WTC11 (cell line): ENCODE measurements around the gene NPR3. TPM values are rescaled to one million over a fixed set of nuclear protein-coding genes. Genes with fewer than 3 reads are reported as not detected.

ENCODE experiments used
- ATAC-seq: fragments of 200-7000 bp; cut with Tn5 transposase; 2 replicates; pipeline ENCODE4 v1.10.0; 2021; ENCODE audit warnings: mild to moderate bottlenecking, moderate library complexity
- CTCF ChIA-PET: fragments of 300-600 bp; sonication (Branson Sonifier 250); formaldehyde crosslinking; loops from one replicate; lab custom pipeline; 2021; ENCODE audit warnings: antibody characterized with exemption; lab: Charles Lee
- POLR2A ChIA-PET: fragments of 350-600 bp; sonication (Branson Sonifier 250); formaldehyde crosslinking; loops from one replicate; lab custom pipeline; 2021; ENCODE audit warnings: antibody characterized with exemption; lab: Charles Lee
- DNase-seq: peaks from one replicate; pipeline ENCODE4 v3.0.0; 2021; ENCODE audit warnings: low spot score
- H3K27ac Mint-ChIP-seq: 2 replicates; pipeline ENCODE4 v1.8.0; 2021; ENCODE audit warnings: mixed read lengths
- H3K27me3 Mint-ChIP-seq: 2 replicates; pipeline ENCODE4 v1.8.0; 2021; ENCODE audit warnings: low read depth, mild to moderate bottlenecking, moderate library complexity, mixed read lengths
- H3K36me3 Mint-ChIP-seq: 2 replicates; pipeline ENCODE4 v1.8.0; 2021; ENCODE audit warnings: mixed read lengths
- H3K4me1 Mint-ChIP-seq: 2 replicates; pipeline ENCODE4 v1.8.0; 2022; ENCODE audit warnings: mixed read lengths
- H3K4me3 Mint-ChIP-seq: 2 replicates; pipeline ENCODE4 v1.8.0; 2021; ENCODE audit warnings: mild to moderate bottlenecking, moderate library complexity, mixed read lengths
- H3K9me3 Mint-ChIP-seq: 2 replicates; pipeline ENCODE4 v1.8.0; 2021; ENCODE audit warnings: mixed read lengths
- CREM ChIP-seq: sonication (generic); formaldehyde crosslinking; IDR thresholded peaks from 2 replicates; pipeline ENCODE4 v1.8.1; 2022; ENCODE audit warnings: mild to moderate bottlenecking, missing genetic modification reagents, moderate library complexity
- GTF2I ChIP-seq: fragments of 250-450 bp; sonication (Bioruptor Pico); conservative IDR thresholded peaks from 2 replicates; pipeline ENCODE4 v1.4.0; 2021; ENCODE audit warnings: mild to moderate bottlenecking
- IRF2 ChIP-seq: sonication (generic); formaldehyde crosslinking; IDR thresholded peaks from 2 replicates; pipeline ENCODE4 v1.8.0; 2022; ENCODE audit warnings: low read depth, missing genetic modification reagents, borderline replicate concordance
- MXD4 ChIP-seq: fragments of 250-450 bp; sonication (Bioruptor Pico); IDR thresholded peaks from 2 replicates; pipeline ENCODE4 v1.8.0; 2021; ENCODE audit warnings: mild to moderate bottlenecking, moderate library complexity, borderline replicate concordance
- NFE2L1 ChIP-seq: sonication (generic); formaldehyde crosslinking; IDR thresholded peaks from 2 replicates; pipeline ENCODE4 v1.8.1; 2023; ENCODE audit warnings: missing genetic modification reagents
- RELA ChIP-seq: sonication (generic); formaldehyde crosslinking; IDR thresholded peaks from 2 replicates; pipeline ENCODE4 v1.8.1; 2022; ENCODE audit warnings: missing genetic modification reagents, mild to moderate bottlenecking, borderline replicate concordance
- SMAD4 ChIP-seq: sonication (generic); formaldehyde crosslinking; IDR thresholded peaks from 2 replicates; pipeline ENCODE4 v1.8.0; 2022; ENCODE audit warnings: mild to moderate bottlenecking, missing genetic modification reagents
- ZNF232 ChIP-seq: sonication (generic); formaldehyde crosslinking; IDR thresholded peaks from 2 replicates; pipeline ENCODE4 v1.8.0; 2022; ENCODE audit warnings: mild to moderate bottlenecking, missing genetic modification reagents
- ZNF317 ChIP-seq: sonication (generic); formaldehyde crosslinking; IDR thresholded peaks from 2 replicates; pipeline ENCODE4 v1.8.1; 2023; ENCODE audit warnings: low read depth, mild to moderate bottlenecking, moderate library complexity, missing genetic modification reagents, borderline replicate concordance
- total RNA-seq: library from RNA; stranded (reverse); gene quantifications from 3 replicates; pipeline ENCODE4 v1.2.3, GENCODE V29; 2021
- TF ChIP-seq, protein P1 (sequence below): sonication (generic); formaldehyde crosslinking; IDR thresholded peaks from 2 replicates; pipeline ENCODE4 v1.8.1; 2023; ENCODE audit warnings: mild to moderate bottlenecking, missing genetic modification reagents
- TF ChIP-seq, protein P2 (sequence below): sonication (generic); formaldehyde crosslinking; conservative IDR thresholded peaks from 2 replicates; pipeline ENCODE4 v1.8.1; 2023; ENCODE audit warnings: mild to moderate bottlenecking, low read depth, missing genetic modification reagents, moderate library complexity
- TF ChIP-seq, protein P3 (sequence below): sonication (generic); formaldehyde crosslinking; IDR thresholded peaks from 2 replicates; pipeline ENCODE4 v1.8.1; 2022; ENCODE audit warnings: low read depth, missing genetic modification reagents, borderline replicate concordance
- TF ChIP-seq, protein P4 (sequence below): sonication (generic); formaldehyde crosslinking; IDR thresholded peaks from 2 replicates; pipeline ENCODE4 v1.8.0; 2022; ENCODE audit warnings: missing genetic modification reagents
- TF ChIP-seq, protein P5 (sequence below): fragments of 250-450 bp; sonication (Bioruptor Pico); IDR thresholded peaks from 2 replicates; pipeline ENCODE4 v2.1.2; 2022; ENCODE audit warnings: mild to moderate bottlenecking, moderate library complexity
- TF ChIP-seq, protein P6 (sequence below): fragments of 250-450 bp; sonication (Bioruptor Pico); IDR thresholded peaks from 2 replicates; pipeline ENCODE4 v1.9.0; 2021; ENCODE audit warnings: moderate library complexity, mild to moderate bottlenecking, inconsistent platforms, borderline replicate concordance
- TF ChIP-seq, protein P7 (sequence below): fragments of 250-450 bp; sonication (Bioruptor Pico); IDR thresholded peaks from 2 replicates; pipeline ENCODE4 v1.8.0; 2021; ENCODE audit warnings: mild to moderate bottlenecking

Gene NPR3
- total RNA-seq, 1 experiment from 2014 or later, result 0.09 TPM

DNA sequence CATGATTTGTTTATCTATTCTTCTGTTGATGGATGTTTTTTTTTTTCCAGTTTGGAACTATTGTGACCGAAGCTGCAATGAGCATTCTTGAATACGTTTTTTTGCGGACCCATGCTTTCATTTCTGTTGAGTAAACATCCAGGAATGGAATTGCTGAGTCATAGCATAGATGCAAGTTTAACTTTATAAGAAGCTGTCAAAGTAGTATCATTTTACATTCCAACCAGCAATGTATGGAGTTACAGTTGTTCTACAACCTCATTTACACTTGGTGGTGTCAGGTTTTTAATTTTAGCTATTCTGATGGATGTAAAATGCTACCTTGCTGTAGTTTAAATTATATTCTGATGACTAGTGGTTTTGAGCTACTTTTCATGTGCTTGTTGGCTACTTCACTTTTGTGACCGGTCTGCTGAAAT, 49.0 kb downstream of the NPR3 start:
- ATAC-seq, result no peak
- no peak for TF ChIP-seq IRF2 (CRISPR knock-in tag)
- no peak for TF ChIP-seq ZNF317 (CRISPR knock-in tag)
- no peak for TF ChIP-seq CREM (CRISPR knock-in tag)
- TF ChIP-seq, protein P1, sequence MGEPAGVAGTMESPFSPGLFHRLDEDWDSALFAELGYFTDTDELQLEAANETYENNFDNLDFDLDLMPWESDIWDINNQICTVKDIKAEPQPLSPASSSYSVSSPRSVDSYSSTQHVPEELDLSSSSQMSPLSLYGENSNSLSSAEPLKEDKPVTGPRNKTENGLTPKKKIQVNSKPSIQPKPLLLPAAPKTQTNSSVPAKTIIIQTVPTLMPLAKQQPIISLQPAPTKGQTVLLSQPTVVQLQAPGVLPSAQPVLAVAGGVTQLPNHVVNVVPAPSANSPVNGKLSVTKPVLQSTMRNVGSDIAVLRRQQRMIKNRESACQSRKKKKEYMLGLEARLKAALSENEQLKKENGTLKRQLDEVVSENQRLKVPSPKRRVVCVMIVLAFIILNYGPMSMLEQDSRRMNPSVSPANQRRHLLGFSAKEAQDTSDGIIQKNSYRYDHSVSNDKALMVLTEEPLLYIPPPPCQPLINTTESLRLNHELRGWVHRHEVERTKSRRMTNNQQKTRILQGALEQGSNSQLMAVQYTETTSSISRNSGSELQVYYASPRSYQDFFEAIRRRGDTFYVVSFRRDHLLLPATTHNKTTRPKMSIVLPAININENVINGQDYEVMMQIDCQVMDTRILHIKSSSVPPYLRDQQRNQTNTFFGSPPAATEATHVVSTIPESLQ (CRISPR knock-in tag), result no peak
- TF ChIP-seq NFE2L1 (CRISPR knock-in tag), result no peak
- TF ChIP-seq, protein P2, sequence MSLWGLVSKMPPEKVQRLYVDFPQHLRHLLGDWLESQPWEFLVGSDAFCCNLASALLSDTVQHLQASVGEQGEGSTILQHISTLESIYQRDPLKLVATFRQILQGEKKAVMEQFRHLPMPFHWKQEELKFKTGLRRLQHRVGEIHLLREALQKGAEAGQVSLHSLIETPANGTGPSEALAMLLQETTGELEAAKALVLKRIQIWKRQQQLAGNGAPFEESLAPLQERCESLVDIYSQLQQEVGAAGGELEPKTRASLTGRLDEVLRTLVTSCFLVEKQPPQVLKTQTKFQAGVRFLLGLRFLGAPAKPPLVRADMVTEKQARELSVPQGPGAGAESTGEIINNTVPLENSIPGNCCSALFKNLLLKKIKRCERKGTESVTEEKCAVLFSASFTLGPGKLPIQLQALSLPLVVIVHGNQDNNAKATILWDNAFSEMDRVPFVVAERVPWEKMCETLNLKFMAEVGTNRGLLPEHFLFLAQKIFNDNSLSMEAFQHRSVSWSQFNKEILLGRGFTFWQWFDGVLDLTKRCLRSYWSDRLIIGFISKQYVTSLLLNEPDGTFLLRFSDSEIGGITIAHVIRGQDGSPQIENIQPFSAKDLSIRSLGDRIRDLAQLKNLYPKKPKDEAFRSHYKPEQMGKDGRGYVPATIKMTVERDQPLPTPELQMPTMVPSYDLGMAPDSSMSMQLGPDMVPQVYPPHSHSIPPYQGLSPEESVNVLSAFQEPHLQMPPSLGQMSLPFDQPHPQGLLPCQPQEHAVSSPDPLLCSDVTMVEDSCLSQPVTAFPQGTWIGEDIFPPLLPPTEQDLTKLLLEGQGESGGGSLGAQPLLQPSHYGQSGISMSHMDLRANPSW (CRISPR knock-in tag), result no peak
- H3K4me1 Mint-ChIP-seq, result peaks cover 4% of the 10 kb centered on the region
- DNase-seq, result no peak
- CTCF ChIA-PET, result no interaction called here
- H3K27ac Mint-ChIP-seq, result no peak overlapping the region
- H3K27me3 Mint-ChIP-seq, result peaks cover 3% of the 10 kb centered on the region; the same call in 1 of the 2 replicates
- no peak overlapping the region for H3K4me3 Mint-ChIP-seq
- POLR2A ChIA-PET, result no interaction called here
- peaks cover 34% of the 10 kb centered on the region for H3K9me3 Mint-ChIP-seq
- H3K36me3 Mint-ChIP-seq, result 0 out of 2 replicates have a peak, but pooled peaks cover 3% of the 10 kb centered on the region

DNA sequence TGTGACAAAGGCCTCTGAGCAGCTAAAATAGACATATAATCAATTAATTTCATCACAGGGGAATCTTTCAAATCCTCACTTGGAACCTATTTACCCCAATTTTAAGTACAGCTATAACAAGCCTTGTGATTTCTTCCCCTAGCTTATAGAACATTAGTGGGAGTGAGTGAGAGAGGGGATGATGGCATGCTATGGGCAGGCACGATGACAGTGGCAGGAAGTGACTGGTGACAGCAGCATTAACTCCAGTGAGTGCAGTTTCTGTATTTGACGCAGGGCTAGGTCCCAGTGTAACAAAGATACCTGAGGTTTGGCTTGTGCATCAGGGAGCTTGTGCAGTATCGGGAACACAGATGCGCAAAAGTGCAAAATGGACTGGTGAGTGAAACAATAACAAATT, 54.1 kb downstream of the NPR3 start:
- peaks cover 3% of the 10 kb centered on the region; the same call in 1 of the 2 replicates for H3K27me3 Mint-ChIP-seq
- ATAC-seq (no peak), DNase-seq (no peak)
- H3K9me3 Mint-ChIP-seq, result peaks cover 20% of the 10 kb centered on the region
- H3K27ac Mint-ChIP-seq, result no peak overlapping the region
- no peak overlapping the region for H3K4me3 Mint-ChIP-seq
- ChIA-PET POLR2A (no interaction called here), CTCF (no interaction called here)
- no peak for TF ChIP-seq SMAD4 (CRISPR knock-in tag)
- no peak for TF ChIP-seq IRF2 (CRISPR knock-in tag)
- TF ChIP-seq ZNF232 (CRISPR knock-in tag), result no peak
- no peak for TF ChIP-seq RELA (CRISPR knock-in tag)
- no peak for TF ChIP-seq MXD4
- TF ChIP-seq, protein P3, sequence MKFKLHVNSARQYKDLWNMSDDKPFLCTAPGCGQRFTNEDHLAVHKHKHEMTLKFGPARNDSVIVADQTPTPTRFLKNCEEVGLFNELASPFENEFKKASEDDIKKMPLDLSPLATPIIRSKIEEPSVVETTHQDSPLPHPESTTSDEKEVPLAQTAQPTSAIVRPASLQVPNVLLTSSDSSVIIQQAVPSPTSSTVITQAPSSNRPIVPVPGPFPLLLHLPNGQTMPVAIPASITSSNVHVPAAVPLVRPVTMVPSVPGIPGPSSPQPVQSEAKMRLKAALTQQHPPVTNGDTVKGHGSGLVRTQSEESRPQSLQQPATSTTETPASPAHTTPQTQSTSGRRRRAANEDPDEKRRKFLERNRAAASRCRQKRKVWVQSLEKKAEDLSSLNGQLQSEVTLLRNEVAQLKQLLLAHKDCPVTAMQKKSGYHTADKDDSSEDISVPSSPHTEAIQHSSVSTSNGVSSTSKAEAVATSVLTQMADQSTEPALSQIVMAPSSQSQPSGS, result no peak
- TF ChIP-seq, protein P4, sequence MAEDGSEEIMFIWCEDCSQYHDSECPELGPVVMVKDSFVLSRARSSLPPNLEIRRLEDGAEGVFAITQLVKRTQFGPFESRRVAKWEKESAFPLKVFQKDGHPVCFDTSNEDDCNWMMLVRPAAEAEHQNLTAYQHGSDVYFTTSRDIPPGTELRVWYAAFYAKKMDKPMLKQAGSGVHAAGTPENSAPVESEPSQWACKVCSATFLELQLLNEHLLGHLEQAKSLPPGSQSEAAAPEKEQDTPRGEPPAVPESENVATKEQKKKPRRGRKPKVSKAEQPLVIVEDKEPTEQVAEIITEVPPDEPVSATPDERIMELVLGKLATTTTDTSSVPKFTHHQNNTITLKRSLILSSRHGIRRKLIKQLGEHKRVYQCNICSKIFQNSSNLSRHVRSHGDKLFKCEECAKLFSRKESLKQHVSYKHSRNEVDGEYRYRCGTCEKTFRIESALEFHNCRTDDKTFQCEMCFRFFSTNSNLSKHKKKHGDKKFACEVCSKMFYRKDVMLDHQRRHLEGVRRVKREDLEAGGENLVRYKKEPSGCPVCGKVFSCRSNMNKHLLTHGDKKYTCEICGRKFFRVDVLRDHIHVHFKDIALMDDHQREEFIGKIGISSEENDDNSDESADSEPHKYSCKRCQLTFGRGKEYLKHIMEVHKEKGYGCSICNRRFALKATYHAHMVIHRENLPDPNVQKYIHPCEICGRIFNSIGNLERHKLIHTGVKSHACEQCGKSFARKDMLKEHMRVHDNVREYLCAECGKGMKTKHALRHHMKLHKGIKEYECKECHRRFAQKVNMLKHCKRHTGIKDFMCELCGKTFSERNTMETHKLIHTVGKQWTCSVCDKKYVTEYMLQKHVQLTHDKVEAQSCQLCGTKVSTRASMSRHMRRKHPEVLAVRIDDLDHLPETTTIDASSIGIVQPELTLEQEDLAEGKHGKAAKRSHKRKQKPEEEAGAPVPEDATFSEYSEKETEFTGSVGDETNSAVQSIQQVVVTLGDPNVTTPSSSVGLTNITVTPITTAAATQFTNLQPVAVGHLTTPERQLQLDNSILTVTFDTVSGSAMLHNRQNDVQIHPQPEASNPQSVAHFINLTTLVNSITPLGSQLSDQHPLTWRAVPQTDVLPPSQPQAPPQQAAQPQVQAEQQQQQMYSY (CRISPR knock-in tag), result no peak
- TF ChIP-seq, protein P5, sequence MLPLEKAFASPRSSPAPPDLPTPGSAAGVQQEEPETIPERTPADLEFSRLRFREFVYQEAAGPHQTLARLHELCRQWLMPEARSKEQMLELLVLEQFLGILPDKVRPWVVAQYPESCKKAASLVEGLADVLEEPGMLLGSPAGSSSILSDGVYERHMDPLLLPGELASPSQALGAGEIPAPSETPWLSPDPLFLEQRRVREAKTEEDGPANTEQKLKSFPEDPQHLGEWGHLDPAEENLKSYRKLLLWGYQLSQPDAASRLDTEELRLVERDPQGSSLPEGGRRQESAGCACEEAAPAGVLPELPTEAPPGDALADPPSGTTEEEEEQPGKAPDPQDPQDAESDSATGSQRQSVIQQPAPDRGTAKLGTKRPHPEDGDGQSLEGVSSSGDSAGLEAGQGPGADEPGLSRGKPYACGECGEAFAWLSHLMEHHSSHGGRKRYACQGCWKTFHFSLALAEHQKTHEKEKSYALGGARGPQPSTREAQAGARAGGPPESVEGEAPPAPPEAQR (CRISPR knock-in tag), result no peak
- no peak for TF ChIP-seq GTF2I (CRISPR knock-in tag)
- TF ChIP-seq, protein P6, sequence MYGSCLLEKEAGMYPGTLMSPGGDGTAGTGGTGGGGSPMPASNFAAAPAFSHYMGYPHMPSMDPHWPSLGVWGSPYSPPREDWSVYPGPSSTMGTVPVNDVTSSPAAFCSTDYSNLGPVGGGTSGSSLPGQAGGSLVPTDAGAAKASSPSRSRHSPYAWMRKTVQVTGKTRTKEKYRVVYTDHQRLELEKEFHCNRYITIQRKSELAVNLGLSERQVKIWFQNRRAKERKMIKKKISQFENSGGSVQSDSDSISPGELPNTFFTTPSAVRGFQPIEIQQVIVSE (CRISPR knock-in tag), result no peak
- TF ChIP-seq, protein P7, sequence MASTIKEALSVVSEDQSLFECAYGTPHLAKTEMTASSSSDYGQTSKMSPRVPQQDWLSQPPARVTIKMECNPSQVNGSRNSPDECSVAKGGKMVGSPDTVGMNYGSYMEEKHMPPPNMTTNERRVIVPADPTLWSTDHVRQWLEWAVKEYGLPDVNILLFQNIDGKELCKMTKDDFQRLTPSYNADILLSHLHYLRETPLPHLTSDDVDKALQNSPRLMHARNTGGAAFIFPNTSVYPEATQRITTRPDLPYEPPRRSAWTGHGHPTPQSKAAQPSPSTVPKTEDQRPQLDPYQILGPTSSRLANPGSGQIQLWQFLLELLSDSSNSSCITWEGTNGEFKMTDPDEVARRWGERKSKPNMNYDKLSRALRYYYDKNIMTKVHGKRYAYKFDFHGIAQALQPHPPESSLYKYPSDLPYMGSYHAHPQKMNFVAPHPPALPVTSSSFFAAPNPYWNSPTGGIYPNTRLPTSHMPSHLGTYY (CRISPR knock-in tag), result no peak
- no peaks in the 10 kb centered on the region for H3K36me3 Mint-ChIP-seq
- peaks cover 2% of the 10 kb centered on the region; the same call in 1 of the 2 replicates for H3K4me1 Mint-ChIP-seq
